HG02870 (cell line): ENCODE measurements around the gene CUL2.
"Not testable (repeated sequence)": the region's sequence is repeated elsewhere in the genome, so short reads cannot be mapped to it uniquely, and the experiment has no call there.

Experiments used
- ATAC-seq: cut with Tn5 transposase; IDR thresholded peaks from one replicate; pipeline ENCODE4 v1.9.1; 2021; ENCODE audit warnings: mild to moderate bottlenecking, moderate library complexity; ENCODE audit not compliant: unreplicated experiment

Gene CUL2

DNA sequence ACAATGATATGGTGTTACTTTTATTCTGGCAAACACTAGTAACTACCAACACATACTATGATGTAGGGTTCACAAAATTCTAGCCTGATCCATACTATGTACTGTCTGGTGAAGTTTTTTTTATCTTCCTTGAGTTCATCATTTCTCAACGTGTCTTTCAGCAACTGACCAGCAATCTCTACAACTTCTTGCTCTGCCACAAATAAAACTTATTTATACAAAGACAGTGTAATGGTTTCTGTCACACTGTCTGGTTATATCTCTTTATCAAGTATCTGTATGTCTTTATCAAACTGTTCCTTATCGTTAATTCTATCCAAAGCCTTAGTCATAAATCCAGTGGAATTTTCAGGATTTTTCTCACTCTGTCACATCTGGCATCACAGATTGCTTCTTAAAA lies 69.7 kb downstream of the CUL2 start:
- no peak for ATAC-seq

DNA sequence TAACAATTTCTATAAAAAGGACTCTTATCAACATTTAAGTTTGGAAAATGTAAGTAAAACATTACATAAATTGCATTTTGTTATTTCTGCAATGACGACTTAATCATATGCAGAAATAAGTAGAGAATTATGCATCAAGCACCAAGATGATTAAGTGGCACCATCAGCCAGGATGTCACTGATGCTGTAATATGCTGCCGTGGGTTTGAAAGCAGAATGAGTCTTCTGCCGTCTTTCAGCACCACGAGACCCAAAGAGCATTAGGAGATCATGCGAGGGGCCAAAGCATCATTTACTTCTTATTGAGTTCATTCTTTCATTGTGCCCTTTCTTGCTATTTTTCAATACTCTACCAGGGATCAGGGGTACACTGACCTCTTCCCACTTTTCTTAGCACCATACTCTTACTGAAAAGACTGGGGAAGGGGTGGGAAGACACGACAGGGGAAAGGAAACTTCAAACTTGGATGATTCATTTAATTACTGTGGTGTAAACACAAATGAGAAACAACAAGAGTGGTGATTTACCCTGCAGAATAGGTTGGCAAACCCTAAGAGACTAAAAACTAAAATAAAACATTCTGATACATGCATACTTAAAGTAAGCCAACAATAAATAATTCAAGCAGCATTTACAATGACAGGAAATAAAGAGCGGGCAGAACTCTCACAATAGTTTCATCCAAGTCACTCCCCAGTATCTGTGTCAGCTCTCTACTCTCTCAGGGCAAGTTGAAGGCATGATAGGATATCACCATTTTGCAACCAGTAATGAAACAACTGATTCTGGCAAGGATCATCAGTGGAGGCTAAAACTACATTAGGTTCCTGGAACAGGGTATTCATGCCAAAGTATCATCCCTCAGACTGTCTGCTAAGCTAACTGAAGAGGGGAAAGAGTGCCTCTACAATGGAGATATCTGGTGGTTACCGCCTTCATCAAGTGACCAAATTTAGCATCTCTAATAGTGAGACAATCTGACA lies 70.8 kb downstream of the CUL2 start:
- ATAC-seq = no peak

DNA sequence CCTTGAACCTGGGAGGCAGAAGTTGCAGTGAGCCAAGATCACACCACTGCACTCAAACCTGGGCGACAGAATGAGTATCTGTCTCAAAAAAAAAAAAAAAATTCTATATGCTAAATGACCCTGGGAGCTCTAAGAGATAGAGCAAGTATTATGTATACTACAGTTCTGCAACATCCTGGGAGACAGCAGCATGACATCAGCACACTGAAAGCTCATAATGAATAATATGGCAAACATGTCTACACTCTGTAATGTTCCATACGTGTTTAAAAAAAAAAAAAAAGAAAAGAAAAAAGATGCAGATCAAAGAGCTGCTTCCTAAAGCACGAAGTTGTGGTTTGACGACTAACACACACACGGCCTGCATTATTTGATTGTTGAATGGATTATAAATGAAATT lies 72.5 kb downstream of the CUL2 start:
- no peak for ATAC-seq

DNA sequence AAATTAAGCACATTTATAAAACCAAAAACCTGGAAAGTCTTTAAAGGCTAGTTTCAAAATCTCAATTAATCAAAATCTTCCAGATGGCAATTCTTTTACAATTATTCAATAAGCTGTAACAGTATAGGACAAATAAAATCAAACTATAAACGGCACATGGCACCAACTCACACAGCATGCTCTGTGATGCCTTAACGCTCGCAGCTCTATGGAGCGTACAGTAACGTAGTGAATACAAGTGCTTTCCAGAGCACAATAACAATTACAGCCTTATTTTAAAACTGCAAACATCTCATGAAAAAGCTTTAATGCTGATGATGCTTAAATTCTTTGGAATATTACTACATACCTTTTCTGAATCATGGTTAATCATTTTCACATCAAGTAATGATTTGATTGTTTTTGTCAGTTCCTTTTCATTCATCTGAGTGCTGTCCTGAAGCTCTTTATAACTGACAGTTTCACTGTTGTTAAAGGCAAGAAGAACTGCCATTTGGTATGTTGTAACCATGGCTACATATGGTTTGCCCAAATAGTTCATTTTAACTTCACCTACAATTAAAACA lies 74.2 kb downstream of the CUL2 start:
- no peak for ATAC-seq

DNA sequence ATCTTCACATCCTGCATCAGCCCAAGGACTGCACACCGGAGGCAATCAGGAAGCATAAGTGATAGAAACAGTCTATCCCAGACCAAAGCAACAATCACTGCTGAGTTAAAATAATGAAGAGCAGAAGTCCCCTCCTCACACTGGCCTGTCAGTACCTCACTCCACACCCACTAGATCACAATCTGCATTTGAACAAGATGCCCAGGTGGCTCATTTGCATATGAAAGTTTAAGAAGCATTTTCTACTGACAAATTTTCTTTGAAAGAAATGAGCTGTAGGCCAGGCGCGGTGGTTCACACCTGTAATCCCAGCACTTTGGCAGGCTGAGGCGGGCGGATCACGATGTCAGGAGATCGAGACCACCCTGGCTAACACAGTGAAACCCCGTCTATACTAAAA lies 77.4 kb downstream of the CUL2 start:
- ATAC-seq = no peak

DNA sequence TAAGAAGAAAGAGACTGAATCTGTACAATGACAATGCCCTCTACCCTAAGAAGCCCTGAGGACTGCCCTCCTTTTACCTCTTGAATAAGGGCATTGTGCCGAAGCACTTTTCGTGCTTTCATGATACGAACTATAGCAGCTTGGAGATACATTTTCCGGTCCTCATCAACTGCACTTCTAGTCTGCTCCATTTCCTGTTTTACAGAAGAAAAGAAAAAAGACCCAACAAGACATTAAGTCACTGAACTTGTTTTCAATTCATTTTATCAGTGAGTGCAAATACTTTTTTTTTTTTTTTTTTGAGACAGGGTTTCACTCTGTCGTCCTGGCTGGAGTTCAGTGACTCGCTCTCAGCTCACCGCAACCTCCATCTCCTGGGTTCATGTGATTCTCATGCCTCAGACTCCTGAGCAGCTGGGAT lies 78.4 kb downstream of the CUL2 start:
- no peak for ATAC-seq

DNA sequence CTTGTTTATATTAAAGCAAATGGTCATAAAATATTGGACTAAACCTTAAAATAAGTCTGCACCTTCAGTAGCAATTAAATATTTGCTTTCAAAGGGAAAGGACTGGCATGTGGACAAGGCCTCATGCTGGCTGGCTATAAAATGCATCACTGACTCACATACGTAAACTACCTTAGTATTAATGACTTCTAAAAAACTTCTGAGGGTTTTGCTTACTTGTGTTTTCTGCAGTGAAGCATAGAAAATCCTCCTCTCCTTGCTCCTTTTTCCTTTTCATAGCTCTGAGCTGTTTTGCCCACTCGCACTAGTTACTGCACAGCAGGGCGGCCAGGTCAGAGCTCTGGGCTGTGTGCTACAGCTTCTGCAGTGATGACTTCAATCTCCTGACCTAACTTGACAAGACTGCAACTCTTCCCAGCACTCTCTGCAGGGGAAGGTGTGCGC lies 82.3 kb downstream of the CUL2 start:
- no peak for ATAC-seq

DNA sequence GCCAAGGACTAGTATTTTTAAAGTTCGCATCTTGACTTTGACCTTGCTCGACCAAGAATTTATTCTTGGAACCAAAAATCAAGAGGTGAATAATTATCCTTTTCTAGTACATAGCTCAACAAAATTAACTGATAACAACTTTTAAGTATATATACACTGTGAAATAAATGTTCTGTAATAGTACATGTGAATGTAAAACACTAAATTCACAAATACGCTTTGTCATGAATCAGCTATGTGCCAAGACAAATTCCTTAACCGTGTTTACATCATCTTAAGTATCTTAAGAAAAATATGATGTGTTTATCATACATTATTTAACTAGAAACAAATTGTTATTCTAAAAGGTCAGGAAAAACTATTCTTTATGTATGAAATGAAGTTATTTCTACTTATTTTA lies 83.3 kb downstream of the CUL2 start:
- ATAC-seq = no peak

DNA sequence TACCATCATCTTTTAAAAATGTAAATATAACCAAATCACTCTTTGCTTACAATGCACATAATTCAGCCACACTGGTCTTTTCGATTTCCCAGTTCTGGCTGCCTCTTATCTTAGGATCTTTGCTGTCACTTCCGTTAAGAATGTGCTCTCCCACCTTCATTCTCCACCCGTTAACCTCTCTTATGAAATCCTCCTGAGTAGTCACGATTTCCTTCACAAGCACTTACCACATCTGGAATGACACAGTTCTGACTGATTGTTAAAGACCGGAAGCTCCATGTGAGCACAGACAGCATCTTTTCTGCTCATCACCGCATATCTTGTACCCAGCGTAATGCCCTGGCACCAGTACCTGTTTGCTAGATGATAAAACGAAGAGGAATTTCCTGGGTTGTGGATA lies 84.3 kb downstream of the CUL2 start:
- ATAC-seq = no peak

DNA sequence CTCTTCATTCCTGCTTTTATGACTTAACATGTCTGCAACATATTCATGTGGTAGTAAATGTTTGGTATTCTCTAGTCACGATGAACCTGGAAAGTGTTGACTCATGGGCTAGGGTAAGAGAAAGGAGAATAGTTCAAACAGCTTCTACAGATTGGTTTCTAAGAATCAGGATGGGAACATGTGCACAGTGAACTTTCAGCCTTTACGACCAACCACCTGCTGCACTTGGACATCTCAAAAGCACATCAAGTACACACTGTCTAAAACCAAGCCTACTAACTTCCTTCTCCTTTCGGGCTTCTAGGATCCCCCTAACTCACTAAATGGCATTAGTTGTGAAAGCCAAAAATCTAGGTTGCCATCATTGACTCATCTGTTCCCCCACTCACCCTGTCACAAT lies 85.5 kb downstream of the CUL2 start:
- ATAC-seq = no peak

DNA sequence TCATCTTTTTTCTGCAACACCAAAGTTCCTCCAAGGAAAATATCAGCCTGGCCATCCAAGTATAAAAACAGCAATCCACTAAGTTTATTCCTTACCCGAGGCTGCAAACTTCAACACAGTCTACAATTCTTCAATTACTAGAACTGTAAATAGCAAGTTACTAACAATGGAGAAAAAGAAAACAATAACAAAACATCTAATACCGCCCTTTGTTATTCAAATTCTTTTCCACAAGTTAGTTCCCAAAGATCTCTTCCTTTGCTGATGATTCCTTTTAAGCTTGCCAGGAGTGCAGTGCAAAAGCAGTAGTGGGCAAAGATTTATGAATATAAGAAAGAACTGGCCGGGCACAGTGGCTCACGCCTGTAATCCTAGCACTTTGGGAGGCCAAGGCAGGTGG lies 86.2 kb downstream of the CUL2 start:
- ATAC-seq = no peak

DNA sequence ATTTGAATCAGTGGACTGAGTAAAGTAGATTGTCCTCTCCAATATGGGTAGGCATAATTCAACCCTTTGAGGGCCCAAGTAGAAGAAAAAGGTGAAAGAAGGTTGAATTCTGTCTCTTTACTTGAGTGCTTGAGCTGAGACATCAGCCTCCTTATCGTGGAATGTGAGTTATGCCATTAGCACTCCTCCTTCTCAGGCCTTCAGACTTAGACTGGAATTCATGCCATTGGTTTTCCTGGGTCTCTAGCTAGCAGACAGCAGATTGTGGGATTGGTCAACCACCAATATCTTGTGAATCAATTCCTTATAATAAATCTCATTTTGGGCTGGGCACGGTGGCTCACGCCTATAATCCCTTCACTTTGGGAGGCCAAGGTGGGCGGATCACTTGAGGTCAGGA lies 89.2 kb downstream of the CUL2 start:
- ATAC-seq = no peak

DNA sequence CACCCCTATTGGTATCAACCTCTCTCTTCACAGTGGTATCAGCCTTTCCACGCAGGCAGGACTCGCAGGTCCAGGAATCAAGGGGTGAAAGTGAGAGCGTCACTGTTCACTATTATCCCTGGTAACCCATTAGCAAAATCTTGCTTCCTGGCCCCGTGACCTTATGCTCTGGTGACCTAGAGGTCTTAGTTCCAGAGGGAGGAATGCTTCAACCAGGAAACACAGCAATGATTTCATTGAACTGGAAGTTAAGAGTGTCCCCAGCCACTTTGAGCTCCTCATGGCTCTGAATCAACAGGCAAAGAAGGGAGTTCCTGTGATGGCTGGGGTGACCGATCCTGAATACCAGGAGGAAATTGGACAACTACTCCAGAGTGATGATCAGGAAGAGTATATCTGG lies 90.6 kb downstream of the CUL2 start:
- ATAC-seq = no peak

DNA sequence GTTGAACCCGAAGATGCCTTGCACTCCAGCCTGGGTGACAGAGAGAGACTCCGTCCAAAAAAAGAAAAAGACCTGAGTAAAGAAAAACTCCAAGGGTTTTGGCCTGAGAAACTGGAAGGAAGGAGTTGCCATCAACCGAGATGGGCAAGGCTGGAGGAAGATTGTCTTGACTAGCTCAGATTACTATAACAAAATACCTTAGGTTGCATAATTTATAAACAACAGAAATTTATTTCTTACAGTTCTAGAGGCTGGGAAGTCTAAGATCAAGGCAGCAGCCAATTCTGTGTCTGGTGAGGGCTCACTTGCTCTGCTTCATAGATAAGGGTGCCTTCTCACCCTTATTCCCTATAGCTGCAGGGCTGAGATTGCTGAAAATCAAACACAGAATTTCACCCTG lies 91.2 kb downstream of the CUL2 start:
- ATAC-seq = no peak

DNA sequence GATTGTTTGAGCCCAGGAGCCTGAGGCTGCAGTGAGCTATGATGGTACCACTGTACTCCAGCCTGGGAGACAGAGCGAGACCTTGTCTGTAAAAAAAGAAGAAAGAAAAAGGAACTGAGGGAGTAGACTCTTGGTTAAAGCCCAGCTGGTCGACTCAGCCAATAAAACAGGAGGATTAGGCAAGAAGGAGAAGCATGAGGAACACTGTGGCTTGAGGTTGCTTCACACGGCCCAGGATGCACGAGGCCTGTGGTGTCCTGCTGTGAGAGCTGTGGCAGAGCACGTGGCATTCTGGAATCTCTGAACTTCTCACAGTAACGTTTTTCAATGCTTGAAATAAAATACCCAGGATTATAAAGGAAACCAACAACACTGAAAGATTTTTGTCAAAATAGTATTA lies 93.3 kb downstream of the CUL2 start:
- no peak for ATAC-seq

DNA sequence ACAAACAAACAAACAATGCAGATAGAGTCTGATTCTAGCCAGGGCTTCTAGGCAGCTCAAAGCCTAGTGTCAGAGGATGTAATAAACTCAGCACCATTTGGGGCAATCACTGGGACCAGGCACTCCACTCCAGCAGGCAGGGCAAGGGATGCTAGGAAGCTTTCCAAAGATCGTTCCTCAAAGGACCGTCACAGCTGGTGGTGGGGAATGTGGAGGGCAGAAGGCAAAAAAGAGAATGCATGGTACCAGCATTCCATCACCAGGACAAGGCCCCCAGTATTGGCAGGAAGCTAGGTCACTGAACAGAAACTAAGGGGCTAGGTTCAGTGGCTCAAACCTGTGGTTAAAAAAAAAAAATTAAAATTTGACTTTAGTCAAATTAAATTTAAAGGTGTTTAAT lies 94.2 kb downstream of the CUL2 start:
- no peak for ATAC-seq

DNA sequence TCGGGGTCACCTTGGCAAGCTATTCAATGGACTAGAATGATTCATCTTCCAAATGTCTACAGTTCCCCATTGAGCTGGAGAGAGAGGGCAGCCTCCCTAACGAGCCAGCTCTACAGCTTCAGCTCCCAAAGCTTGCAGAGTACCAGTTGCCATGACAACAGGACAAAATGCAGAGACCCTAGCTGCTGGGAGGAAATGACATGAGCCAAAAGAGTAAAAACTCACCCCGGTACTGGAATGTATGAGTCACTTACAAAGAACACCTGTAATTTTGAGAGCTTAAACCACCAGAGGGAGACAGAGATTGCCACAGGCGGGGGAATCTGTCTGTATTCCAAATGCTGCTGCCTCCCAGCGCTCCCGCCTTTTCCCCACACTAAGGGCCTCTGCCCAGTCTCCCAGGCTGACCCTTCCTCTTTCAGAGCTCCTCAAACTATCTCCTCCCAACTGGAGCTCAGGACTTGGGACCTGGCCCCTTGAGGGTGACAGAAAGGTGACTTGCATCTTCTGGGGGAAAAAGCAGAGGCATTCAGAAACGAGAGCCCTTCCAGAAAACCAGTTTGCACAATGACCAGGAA lies 95.5 kb downstream of the CUL2 start:
- ATAC-seq = peak; percentile 96

DNA sequence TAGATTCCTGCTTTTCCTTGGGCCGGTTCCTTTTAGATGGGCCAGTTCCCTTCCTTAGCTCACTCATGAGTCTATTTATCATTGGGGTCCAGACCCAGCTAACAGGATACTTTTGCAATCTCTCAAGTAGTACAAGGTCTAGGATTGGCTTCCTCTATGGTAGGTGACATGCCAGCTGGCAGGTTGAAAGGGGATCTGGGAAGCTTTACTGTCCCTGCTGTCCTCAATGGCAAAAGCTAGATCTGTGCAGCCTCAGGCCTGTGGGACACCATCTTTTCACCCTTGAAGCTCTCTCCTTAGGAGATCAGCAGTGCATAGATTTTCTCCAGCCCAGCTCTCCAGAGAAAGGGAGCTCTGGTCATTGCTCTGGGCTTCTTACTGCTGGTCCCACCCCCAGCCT lies 96.4 kb downstream of the CUL2 start:
- no peak for ATAC-seq

DNA sequence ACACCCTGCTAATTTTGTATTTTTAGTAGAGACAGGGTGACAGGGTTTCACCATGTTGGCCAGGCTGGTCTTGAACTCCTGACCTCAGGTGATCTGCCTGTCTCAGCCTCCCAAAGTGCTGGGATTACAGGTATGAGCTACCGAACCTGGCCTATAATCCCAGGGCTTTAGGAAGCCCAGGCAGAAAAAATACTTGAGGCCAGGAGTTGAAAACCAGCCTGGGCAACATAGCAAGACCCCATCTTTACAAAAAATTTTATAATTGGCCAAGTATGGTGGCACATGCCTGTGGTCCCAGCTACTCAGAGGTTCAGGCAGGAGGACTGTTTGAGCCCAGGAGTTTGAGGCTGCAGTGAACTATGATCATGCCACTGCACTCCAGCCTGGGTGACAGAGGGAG lies 99.0 kb downstream of the CUL2 start:
- not testable (repeated sequence) for ATAC-seq

DNA sequence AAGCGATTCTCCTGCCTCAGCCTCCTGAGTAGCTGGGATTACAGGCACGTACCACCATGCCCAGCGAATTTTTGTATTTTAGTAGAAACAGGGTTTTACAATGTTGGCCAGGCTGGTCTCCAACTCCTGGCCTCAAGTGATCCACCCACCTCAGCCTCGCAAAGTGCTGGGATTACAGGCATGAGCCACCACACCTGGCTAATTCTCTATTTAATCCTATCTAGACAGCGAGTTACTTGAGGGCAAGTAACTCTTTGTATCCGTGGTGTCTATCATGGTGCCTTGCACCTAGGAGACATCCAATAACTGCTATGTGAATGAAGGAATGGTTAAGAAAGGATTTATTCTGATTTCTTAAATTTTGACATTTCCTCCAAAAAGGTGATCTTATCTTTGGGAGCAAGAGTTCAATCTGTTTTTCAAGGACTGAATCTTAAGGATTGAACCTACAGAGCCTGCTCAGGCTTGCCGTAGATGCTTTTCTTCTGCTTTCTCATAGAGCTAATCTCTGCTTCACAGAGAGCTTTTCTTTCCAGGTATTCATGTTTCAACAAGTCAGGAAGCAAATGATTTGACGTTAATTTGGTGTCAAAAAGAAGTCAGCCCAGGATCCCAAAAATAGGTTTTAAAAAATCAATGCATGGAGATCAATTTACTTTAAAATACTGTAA lies 101.6 kb downstream of the CUL2 start:
- ATAC-seq = no peak

DNA sequence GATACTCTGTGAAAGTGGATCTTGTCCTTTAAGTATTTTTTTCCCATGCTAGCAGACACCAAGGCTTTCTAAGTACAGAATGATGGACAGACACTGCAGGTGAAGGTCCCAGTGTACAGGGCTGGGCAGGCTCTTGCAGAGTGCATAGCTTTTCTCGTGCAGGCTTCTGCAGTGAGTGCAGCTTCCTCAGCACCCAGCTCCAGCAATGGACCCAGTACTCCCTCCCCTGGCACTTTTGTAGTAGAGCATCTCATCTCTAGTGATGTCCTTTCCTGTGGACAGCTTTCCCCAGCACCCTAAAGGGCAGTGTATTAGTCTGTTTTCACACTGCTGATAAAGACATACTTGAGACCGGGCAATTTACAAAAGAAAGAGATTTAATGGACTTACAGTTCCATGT lies 104.3 kb downstream of the CUL2 start:
- no peak for ATAC-seq

DNA sequence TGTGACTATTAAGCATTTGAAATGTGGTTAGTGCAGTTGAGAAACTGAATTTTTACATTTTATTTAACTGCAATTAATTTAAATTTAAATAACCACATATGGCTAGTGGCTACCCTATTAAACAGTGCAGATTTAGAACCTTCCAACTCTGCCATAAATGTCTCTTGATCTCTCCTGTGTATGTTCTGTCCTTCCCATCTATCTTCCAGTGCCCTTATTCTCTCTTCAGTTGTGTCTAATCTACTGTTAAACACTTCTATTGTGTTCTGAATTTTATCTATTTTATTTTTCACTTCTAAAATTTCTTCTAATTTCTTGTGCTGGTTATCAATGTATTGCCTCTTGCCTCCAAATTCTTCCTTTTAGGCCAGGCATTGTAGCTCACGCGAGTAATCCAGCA lies 105.0 kb downstream of the CUL2 start:
- ATAC-seq = no peak
